Karpas-422 (cell line): ENCODE measurements around the gene FAM177B. TPM values are rescaled to one million over a fixed set of nuclear protein-coding genes. Genes with fewer than 3 reads are reported as not detected.
"Not testable (repeated sequence)": the region's sequence is repeated elsewhere in the genome, so short reads cannot be mapped to it uniquely, and the experiment has no call there.

Experiments used
- DNase-seq: peaks from one replicate; pipeline ENCODE4 v3.0.0-alpha.2; 2015
- H2AFZ ChIP-seq: fragments of 200-600 bp; sonication (generic); 2 replicates; pipeline ENCODE4 v1.6.1; 2014; ENCODE audit warnings: antibody characterized with exemption, low read length, mixed read lengths
- H3K27ac ChIP-seq: fragments of 200-600 bp; sonication (generic); 2 replicates; pipeline ENCODE4 v1.5.1; 2014; ENCODE audit warnings: mild to moderate bottlenecking, low read length, moderate library complexity
- H3K27me3 ChIP-seq: fragments of 200-600 bp; sonication (generic); 2 replicates; pipeline ENCODE4 v1.6.1; 2014; ENCODE audit warnings: low read length, mixed read lengths
- H3K36me3 ChIP-seq: fragments of 200-600 bp; sonication (generic); 2 replicates; pipeline ENCODE4 v1.6.1; 2014; ENCODE audit warnings: low read length, mixed read lengths; ENCODE audit not compliant: insufficient read depth
- H3K4me1 ChIP-seq: fragments of 200-600 bp; sonication (generic); 2 replicates; pipeline ENCODE4 v1.6.1; 2014; ENCODE audit warnings: mild to moderate bottlenecking, low read length, mixed read lengths
- H3K4me2 ChIP-seq: fragments of 200-600 bp; sonication (generic); 2 replicates; pipeline ENCODE4 v1.6.1; 2014; ENCODE audit warnings: low read length, low read depth, mild to moderate bottlenecking; ENCODE audit not compliant: poor library complexity, severe bottlenecking
- H3K4me3 ChIP-seq: fragments of 200-600 bp; sonication (generic); 2 replicates; pipeline ENCODE4 v1.5.1; 2014; ENCODE audit warnings: mild to moderate bottlenecking, antibody characterized with exemption, low read length, mixed read lengths
- H3K79me2 ChIP-seq: fragments of 200-600 bp; sonication (generic); 2 replicates; pipeline ENCODE4 v1.6.1; 2014; ENCODE audit warnings: mild to moderate bottlenecking, low read length, mixed read lengths
- H3K9ac ChIP-seq: fragments of 200-600 bp; sonication (generic); 2 replicates; pipeline ENCODE4 v1.6.0; 2014; ENCODE audit warnings: low read length
- H3K9me2 ChIP-seq: fragments of 200-600 bp; sonication (generic), shearing (Covaris generic); replicated peaks from 2 replicates; pipeline ENCODE4 v1.6.0; 2014; ENCODE audit warnings: mild to moderate bottlenecking, low read length, moderate library complexity; ENCODE audit not compliant: insufficient read depth
- H3K9me3 ChIP-seq: fragments of 300-700, 200-600 bp; sonication (generic); 2 replicates; pipeline ENCODE4 v1.6.1; 2014; ENCODE audit warnings: low read length, mixed read lengths
- H4K20me1 ChIP-seq: fragments of 200-600 bp; sonication (generic); 2 replicates; pipeline ENCODE4 v1.6.1; 2014; ENCODE audit warnings: mild to moderate bottlenecking, antibody characterized with exemption, low read length, low read depth; ENCODE audit not compliant: insufficient read depth
- total RNA-seq: library from RNA; depleted of rRNA; stranded (reverse); fragments of >200 nt; shearing (Covaris generic); gene quantifications from 2 replicates; pipeline ENCODE4 v1.2.3, GENCODE V29; 2014; ENCODE audit warnings: low replicate concordance

The FAM177B gene
- total RNA-seq, 1 experiment from 2014 or later = not detected

DNA sequence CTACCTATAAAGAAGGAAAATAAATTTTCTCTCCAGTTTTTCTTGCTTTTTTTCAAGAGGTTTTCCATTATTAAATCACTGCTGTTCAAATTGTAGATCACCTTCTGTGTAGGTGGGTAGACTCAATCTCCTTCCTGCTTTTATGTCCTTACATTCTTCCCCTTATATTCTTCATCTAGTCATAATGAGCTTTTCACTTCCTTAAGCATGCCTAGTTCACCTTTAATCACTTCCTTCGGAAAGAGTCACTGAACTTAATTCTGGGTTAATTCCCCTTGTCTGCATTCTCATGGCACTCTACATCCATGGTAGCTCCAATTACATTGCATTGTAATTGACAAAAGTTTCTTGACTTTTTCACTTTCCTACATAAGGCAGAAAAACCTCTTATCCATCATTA, 6.1 kb upstream of the FAM177B start:
- no peaks in the 10 kb centered on the region for H3K27me3 ChIP-seq
- no peak overlapping the region for H3K9ac ChIP-seq
- no peaks in the 10 kb centered on the region for H4K20me1 ChIP-seq
- no peak overlapping the region for H3K4me2 ChIP-seq
- H2AFZ ChIP-seq = no peak overlapping the region
- no peak for DNase-seq
- H3K36me3 ChIP-seq = peaks cover 54% of the 10 kb centered on the region; the same call in 1 of the 2 replicates
- peaks cover 14% of the 10 kb centered on the region for H3K4me1 ChIP-seq
- no peak overlapping the region for H3K27ac ChIP-seq
- H3K79me2 ChIP-seq = no peaks in the 10 kb centered on the region
- H3K4me3 ChIP-seq = no peak overlapping the region
- no peaks in the 10 kb centered on the region for H3K9me2 ChIP-seq
- H3K9me3 ChIP-seq = no peaks in the 10 kb centered on the region

DNA sequence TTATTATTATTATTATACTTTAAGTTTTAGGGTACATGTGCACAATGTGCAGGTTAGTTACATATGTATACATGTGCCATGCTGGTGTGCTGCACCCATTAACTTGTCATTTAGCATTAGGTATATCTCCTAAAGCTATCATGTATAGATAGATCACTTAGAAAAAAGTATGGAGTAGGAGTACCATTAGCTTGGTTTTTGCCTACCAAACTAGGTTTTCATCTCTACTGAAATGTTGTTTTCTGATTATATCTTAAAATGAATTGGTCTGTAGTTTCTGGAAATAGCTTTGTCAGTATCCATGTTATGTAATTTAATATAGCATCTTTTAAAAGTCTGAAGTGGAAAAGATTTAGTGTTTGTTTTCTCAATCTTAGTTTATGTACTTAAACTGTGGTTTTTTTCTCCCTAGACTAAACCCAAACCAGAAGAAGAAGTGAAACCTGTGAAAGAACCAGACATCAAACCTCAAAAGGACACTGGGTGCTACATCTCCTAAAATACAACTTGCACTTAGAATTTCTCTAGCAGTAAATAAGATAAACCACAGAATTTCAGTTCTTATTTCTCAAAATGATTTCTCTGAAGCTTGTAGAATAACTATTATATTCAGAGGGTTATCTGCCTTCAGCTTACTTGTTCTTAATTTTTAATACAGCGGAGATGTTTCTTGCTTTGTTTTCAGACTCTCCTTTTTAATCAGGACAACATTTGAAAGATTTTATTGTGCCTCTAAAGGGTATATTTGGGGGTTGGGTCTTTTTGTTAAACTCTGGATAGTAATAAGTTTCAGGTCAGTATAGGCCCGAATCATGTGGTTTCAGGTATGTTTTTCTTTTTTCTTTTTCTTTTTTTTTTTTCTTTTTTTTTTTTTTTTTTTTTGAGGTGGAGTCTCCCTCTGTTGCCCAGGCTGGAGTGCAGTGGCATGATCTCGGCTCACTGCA, 4.5 kb upstream of the FAM177B start:
- DNase-seq = peak; percentile 51
- Histone ChIP-seq H3K4me2 (peak overlapping the region; percentile 11), H3K9ac (no peak overlapping the region), H3K9me2 (no peaks in the 10 kb centered on the region), H3K4me3 (no peak overlapping the region), H4K20me1 (no peaks in the 10 kb centered on the region), H3K36me3 (peaks cover 52% of the 10 kb centered on the region; the same call in 1 of the 2 replicates), H3K9me3 (no peaks in the 10 kb centered on the region), H3K27me3 (no peaks in the 10 kb centered on the region), H3K4me1 (peaks cover 21% of the 10 kb centered on the region), H3K27ac (peak overlapping the region; percentile 18; the same call in 1 of the 2 replicates), H2AFZ (no peak overlapping the region), H3K79me2 (no peaks in the 10 kb centered on the region)

DNA sequence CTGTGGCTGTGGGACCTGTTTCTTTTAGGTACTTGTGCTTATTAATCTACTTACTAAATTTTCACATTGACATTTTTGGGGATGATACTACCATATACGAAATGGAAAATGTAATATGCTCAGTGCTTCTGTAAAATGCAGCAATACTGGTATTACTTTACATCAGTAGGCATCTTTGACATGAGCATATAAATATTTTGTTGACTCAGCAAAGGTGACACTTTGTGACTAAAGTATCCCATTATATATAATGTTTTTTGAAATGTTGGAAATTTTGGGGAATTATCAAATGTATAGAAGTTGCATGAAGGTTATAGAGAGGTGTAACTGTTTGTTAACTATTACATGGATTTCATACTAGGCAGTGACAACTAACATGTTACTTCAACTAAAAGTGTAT, 2.3 kb upstream of the FAM177B start:
- Histone ChIP-seq H3K27me3 (no peaks in the 10 kb centered on the region), H3K36me3 (peaks cover 38% of the 10 kb centered on the region; the same call in 1 of the 2 replicates), H4K20me1 (no peaks in the 10 kb centered on the region), H3K9ac (no peak overlapping the region), H3K4me2 (no peak overlapping the region), H2AFZ (no peak overlapping the region), H3K79me2 (no peaks in the 10 kb centered on the region), H3K4me1 (peaks cover 21% of the 10 kb centered on the region), H3K9me2 (no peaks in the 10 kb centered on the region), H3K27ac (no peak overlapping the region), H3K9me3 (no peaks in the 10 kb centered on the region), H3K4me3 (no peak overlapping the region)
- DNase-seq = no peak

DNA sequence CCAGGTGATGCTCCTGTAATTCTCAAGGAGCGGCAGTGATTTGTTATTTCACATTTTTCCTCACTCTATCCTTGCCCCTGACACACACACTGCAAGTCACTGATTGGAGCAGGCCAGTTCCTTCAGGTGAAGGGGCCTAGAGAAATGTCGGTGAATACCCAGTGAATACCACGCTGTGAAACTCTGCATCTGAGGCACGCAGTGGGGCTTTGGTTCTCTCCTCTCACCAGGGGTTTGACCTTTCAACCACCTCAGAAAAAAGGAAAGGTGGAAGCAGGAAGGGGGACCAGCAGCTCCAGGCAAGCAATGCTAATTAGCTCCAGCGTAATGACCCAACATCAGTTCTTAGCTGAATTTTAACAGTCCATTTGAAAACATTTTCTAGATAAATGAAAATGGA, 532 bp upstream of the FAM177B start:
- H3K9me3 ChIP-seq = no peaks in the 10 kb centered on the region
- H2AFZ ChIP-seq = no peak overlapping the region
- no peaks in the 10 kb centered on the region for H3K27me3 ChIP-seq
- H3K79me2 ChIP-seq = no peaks in the 10 kb centered on the region
- H3K4me2 ChIP-seq = no peak overlapping the region
- H3K4me3 ChIP-seq = no peak overlapping the region
- H3K36me3 ChIP-seq = peaks cover 26% of the 10 kb centered on the region; the same call in 1 of the 2 replicates
- DNase-seq = no peak
- H3K4me1 ChIP-seq = peaks cover 19% of the 10 kb centered on the region
- no peaks in the 10 kb centered on the region for H4K20me1 ChIP-seq
- no peaks in the 10 kb centered on the region for H3K9me2 ChIP-seq
- H3K9ac ChIP-seq = no peak overlapping the region
- H3K27ac ChIP-seq = no peak overlapping the region

DNA sequence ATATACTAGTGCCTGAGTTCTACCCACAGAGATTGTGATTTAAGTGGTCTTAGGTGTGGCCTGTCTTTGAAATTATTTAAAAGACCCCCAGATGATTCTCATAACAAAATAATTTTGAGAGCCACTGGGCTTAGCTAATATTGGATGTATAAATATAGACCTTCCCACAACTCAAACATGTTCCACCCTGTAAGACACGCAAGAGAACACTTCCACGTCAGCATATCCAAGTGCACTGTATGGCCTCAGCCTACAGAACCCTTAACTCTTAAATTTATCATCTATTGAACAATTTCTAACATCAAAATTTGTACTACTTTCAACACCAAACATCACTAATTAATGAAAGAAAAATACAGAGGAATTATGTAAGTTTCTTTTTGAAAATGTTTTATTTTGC, 2.5 kb downstream of the FAM177B start:
- no peak overlapping the region for H2AFZ ChIP-seq
- no peak overlapping the region for H3K27ac ChIP-seq
- H3K4me3 ChIP-seq = no peak overlapping the region

DNA sequence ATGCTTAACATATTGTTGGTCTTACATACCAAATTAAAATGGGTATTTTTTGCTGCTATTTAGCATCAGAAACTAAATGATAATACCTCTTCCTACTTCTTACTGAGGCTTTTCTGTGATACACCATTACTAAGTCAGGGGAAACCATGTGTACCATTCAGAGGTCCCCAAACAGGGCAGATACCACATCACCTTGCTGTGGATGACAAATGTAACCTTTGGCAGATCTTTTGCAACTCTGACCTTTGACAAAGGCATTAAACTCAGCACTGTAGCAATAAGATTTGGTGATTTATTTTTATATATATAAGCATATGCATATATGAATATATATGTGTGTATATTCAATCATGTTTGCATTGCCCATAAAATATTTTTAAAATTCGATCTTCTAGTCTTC, 2.9 kb downstream of the FAM177B start:
- no peaks in the 10 kb centered on the region for H3K9me3 ChIP-seq
- no peak overlapping the region for H3K4me2 ChIP-seq
- H3K36me3 ChIP-seq = peaks cover 7% of the 10 kb centered on the region; the same call in 1 of the 2 replicates
- H4K20me1 ChIP-seq = no peaks in the 10 kb centered on the region
- H3K4me3 ChIP-seq = no peak overlapping the region
- peaks cover 7% of the 10 kb centered on the region for H3K4me1 ChIP-seq
- H3K27ac ChIP-seq = no peak overlapping the region
- no peaks in the 10 kb centered on the region for H3K79me2 ChIP-seq
- no peak overlapping the region for H2AFZ ChIP-seq
- no peaks in the 10 kb centered on the region for H3K27me3 ChIP-seq
- peak; percentile 12 for DNase-seq
- H3K9me2 ChIP-seq = no peaks in the 10 kb centered on the region
- H3K9ac ChIP-seq = no peak overlapping the region

More for the DNA sequence above, 2.5 kb downstream of the FAM177B start:
- DNase-seq = peak; percentile 21
- Histone ChIP-seq H3K4me1 (peaks cover 7% of the 10 kb centered on the region), H3K9me3 (no peaks in the 10 kb centered on the region), H3K27me3 (no peaks in the 10 kb centered on the region), H4K20me1 (no peaks in the 10 kb centered on the region), H3K36me3 (peaks cover 11% of the 10 kb centered on the region; the same call in 1 of the 2 replicates), H3K79me2 (no peaks in the 10 kb centered on the region), H3K9me2 (no peaks in the 10 kb centered on the region), H3K4me2 (no peak overlapping the region), H3K9ac (no peak overlapping the region)

DNA sequence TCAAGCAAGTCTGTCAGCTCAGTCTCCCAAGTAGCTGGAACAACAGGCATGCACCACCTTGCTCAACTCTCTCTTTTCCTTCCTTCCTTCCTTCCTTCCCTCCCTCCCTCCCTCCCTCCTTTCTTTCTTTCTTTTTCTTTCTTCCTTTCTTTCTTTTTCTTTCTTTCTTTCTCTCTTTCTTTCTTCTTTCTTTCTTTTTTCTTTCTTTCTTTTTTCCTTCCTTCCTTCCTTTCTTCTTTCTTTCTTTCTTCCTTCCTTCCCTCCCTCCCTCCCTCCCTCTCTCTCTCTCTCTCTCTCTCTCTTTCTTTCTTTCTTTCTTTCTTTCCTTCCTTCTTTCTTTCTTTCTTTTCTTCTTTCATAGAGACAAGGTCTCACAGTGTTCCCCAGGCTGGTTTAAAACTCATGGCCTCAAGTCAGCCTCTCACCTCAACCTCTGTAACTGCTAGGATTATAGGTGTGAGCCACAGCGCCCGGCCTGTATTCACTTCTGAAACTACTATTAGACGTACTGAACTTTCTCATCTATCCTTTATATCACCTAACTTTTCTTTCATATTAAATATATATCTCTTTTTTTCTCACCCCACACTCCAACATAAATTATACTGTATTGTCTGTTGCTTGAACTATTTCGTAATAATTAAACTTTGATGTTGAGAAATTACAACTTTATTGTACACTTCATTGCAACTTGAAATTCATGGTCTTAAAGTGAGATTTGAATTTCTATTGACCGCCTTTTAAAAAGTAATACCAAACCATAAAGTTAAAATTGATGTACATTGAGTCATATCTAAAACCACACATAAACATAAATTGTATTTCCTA, 4.8 kb downstream of the FAM177B start:
- not testable (repeated sequence) for H3K27me3 ChIP-seq, H3K9me2 ChIP-seq, H4K20me1 ChIP-seq, H3K9me3 ChIP-seq, H3K79me2 ChIP-seq, H2AFZ ChIP-seq, H3K4me2 ChIP-seq, H3K9ac ChIP-seq, H3K27ac ChIP-seq, H3K4me3 ChIP-seq, H3K36me3 ChIP-seq, H3K4me1 ChIP-seq
- DNase-seq = peak; percentile 36

DNA sequence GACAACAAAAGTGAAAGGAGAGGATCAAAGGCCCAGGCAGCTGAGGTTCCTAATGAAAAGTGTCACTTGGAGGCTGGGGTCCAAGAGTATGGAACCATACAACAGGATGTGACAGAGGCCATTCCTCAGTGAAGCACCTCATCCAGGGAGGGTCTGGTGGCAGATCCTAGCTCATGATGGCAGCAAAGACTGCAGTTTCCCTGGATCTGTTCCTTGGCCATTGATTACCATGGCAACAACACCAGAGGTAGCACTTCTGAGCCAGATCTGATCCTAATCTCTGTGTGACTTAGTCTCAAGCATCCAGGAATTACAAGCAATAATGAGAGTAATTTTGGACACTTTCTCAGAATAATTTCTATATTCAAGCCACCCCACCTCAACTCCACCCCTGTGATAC, 12.9 kb downstream of the FAM177B start:
- no peaks in the 10 kb centered on the region for H3K79me2 ChIP-seq
- H3K27me3 ChIP-seq = no peaks in the 10 kb centered on the region
- no peak for DNase-seq
- H3K36me3 ChIP-seq = no peaks in the 10 kb centered on the region
- H2AFZ ChIP-seq = no peak overlapping the region
- H3K27ac ChIP-seq = no peak overlapping the region
- no peaks in the 10 kb centered on the region for H4K20me1 ChIP-seq
- H3K4me2 ChIP-seq = no peak overlapping the region
- H3K9me2 ChIP-seq = no peaks in the 10 kb centered on the region
- no peak overlapping the region for H3K9ac ChIP-seq
- H3K9me3 ChIP-seq = no peaks in the 10 kb centered on the region
- no peaks in the 10 kb centered on the region for H3K4me1 ChIP-seq
- no peak overlapping the region for H3K4me3 ChIP-seq
